Lower leg skin (tissue), 4 donors: ENCODE results near the gene SEPTIN14. TPM values are rescaled to one million over a fixed set of nuclear protein-coding genes. Genes with fewer than 3 reads are reported as not detected.
"Not testable (repeated sequence)": the region's sequence is repeated elsewhere in the genome, so short reads cannot be mapped to it uniquely, and the experiment has no call there.

Experiments used
- DNase-seq, 2 donors: peaks; one replicate each; pipeline ENCODE4 v3.0.0-alpha.2; 2019; ENCODE audit warnings: low spot score in 2 of 2
- H3K4me3 ChIP-seq: fragments of 200-600 bp; sonication (generic); 2 replicates; pipeline ENCODE4 v1.5.1; 2017; ENCODE audit warnings: mild to moderate bottlenecking, low read depth; ENCODE audit not compliant: poor library complexity, severe bottlenecking
- POLR2A ChIP-seq, 2 donors: fragments of 450-650 bp; IDR thresholded peaks; one replicate each; pipeline ENCODE4 v1.6.1; 2016 to 2017; ENCODE audit warnings: antibody characterized with exemption in 2 of 2, mild to moderate bottlenecking in 1 of 2, moderate library complexity in 1 of 2
- WGBS, 2 donors: methylation state at CpG; one replicate each; pipeline ENCODE4 v1.1.5; 2018; 5-methylcytosine and 5-hydroxymethylcytosine counted together
- intact Hi-C: fragments of 100-400 bp; cut with DNase I; formaldehyde crosslinking; loops from one replicate; pipeline ENCODE4 v1.15.0; 2023; ENCODE audit warnings: low total_unique reads
- total RNA-seq, 4 donors: library from RNA; depleted of rRNA; stranded (reverse); fragments of >200 nt; gene quantifications; one replicate each; pipeline ENCODE4 v1.1.0, GENCODE V29; 2016
- TF ChIP-seq, protein P1 (sequence below), 3 donors: fragments of 450-650 bp; IDR thresholded peaks; one replicate each; pipeline ENCODE4 v1.5.1; 2016; ENCODE audit warnings: antibody characterized with exemption in 3 of 3, mild to moderate bottlenecking in 3 of 3, moderate library complexity in 2 of 3

The SEPTIN14 gene
- total RNA-seq, 4 donors from 2014 or later: not detected

DNA sequence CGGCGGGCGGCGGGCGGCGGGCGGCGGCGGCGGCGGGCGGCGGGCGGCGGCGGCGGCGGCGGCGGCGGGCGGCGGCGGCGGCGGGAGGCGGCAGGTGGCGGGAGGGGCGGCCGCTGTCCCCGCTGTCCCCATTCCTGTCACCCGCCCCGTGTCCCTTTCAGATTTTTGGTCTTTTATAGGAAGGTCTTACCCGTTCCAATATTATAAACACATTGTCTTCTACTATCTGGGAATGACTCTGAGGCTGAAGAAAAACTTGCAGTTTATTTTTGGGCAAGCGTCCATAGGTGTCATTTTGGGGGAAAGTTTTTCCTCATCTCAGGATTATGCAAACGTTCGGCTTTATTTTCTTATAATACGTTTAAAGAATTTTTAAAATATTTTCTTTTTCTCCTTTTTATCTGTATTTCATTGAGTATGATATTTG lies 25.3 kb upstream of the SEPTIN14 start:
- WGBS, 2 donors: 1 to 3% methylated on average over 8 to 10 of the region's 38 CpGs
- intact Hi-C loops: loop anchor here (10.0 kb wide), 1 partner anchor 187 kb away; no protein-coding TSS in a partner anchor

DNA sequence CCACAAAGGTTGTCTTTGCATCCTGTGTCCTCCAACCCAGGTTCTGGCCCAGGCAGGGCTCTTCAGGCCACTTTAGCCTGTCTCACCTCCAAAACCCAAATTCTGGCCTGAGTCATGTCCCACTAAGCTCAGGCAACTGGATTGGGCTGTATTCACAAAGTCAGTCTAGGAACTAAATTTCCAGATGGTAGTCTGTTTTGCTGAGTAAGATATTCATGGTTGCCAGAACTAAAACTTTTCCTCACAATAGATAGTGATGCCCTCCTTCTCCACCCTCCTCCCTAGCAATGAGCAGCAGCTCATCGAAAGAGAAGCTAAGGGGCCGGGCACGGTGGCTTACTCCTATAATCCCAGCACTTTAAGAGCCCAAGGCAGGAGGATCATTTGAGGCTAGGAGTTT lies 21.8 kb upstream of the SEPTIN14 start:
- DNase-seq: no peak

More for the DNA sequence above, 25.3 kb upstream of the SEPTIN14 start:
- no peak for DNase-seq
- TF ChIP-seq, protein P1, sequence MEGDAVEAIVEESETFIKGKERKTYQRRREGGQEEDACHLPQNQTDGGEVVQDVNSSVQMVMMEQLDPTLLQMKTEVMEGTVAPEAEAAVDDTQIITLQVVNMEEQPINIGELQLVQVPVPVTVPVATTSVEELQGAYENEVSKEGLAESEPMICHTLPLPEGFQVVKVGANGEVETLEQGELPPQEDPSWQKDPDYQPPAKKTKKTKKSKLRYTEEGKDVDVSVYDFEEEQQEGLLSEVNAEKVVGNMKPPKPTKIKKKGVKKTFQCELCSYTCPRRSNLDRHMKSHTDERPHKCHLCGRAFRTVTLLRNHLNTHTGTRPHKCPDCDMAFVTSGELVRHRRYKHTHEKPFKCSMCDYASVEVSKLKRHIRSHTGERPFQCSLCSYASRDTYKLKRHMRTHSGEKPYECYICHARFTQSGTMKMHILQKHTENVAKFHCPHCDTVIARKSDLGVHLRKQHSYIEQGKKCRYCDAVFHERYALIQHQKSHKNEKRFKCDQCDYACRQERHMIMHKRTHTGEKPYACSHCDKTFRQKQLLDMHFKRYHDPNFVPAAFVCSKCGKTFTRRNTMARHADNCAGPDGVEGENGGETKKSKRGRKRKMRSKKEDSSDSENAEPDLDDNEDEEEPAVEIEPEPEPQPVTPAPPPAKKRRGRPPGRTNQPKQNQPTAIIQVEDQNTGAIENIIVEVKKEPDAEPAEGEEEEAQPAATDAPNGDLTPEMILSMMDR (IDR thresholded peaks at IDR 0.05): no peak
- TF ChIP-seq POLR2A (IDR thresholded peaks at IDR 0.05): no peak
- no peak overlapping the region for H3K4me3 ChIP-seq

DNA sequence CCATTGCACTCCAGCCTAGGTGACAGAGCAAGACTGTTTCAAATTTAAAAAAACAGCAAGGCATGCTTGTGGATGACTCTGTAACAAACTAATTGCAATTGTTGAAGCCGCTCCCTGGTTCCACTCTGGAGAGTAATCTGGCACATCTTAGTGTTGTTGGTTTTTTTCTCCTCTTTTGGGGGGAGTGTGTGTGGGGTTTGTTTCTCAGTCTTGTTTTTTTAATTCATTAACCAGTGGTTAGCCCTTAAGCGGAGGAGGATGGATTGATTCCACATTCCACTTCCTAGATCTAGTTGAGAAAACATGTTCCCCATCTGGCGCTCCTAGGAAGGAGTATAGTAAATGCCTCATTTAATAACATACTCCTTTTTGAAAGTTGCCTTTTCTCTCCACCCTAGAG lies 16.1 kb upstream of the SEPTIN14 start:
- H3K4me3 ChIP-seq: no peak overlapping the region
- no peak for TF ChIP-seq POLR2A (IDR thresholded peaks at IDR 0.05)
- TF ChIP-seq, protein P1 (IDR thresholded peaks at IDR 0.05): no peak
- 49 to 54% methylated on average over 3 of the region's 3 CpGs for WGBS, 2 donors
- intact Hi-C loops: no loop called here
- no peak for DNase-seq

More for the DNA sequence above, 21.8 kb upstream of the SEPTIN14 start:
- 85 to 88% methylated on average over 3 of the region's 3 CpGs for WGBS, 2 donors
- intact Hi-C loops: loop anchor here (10.0 kb wide), 1 partner anchor 190 kb away; no protein-coding TSS in a partner anchor
- no peak overlapping the region for H3K4me3 ChIP-seq
- no peak for TF ChIP-seq POLR2A (IDR thresholded peaks at IDR 0.05)
- TF ChIP-seq, protein P1 (IDR thresholded peaks at IDR 0.05): no peak

DNA sequence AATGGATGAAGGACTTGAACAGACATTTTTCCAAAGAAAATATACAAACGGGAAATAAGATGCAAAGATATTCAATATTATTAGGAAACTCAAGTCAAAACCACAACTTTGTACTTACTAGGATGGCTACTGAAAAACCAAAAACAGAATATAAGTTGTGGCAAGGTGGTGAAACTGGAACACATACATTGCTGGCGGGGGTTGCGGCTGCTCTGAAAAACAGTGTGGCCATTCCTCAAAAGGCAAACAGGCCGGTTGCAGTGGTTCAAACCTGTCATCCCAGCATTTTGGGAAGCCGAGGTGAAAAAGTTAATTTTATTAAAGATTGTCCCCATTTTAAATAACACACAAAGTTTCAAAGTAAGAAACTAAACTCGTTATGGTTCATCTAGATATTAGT lies 14.8 kb upstream of the SEPTIN14 start:
- intact Hi-C loops: no loop called here
- DNase-seq: no peak
- WGBS, 2 donors: 89 to 91% methylated on average over 6 of the region's 6 CpGs

DNA sequence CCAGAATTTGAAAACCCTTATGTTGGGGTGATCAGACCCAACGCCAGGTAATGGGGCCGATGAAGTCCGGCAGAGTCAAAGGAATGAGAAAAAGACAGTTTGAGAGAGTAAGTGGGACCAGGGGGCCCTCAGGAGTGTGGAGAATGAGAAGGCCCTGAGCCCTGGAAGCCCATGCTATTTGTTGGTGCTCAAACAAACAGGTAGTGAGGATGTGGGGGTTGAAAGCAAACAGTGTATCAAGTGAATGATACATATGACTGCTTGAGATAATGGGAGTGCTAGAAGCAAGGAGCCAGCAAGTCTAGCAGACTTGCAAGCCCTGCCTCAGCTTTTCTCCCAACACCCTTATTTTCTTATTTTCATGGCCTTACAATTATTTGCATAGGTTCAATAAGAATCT lies 11.2 kb upstream of the SEPTIN14 start:
- 89 to 90% methylated on average over 3 of the region's 3 CpGs for WGBS, 2 donors
- TF ChIP-seq, protein P1 (IDR thresholded peaks at IDR 0.05): no peak
- no peak for TF ChIP-seq POLR2A (IDR thresholded peaks at IDR 0.05)
- intact Hi-C loops: no loop called here
- DNase-seq: no peak
- H3K4me3 ChIP-seq: no peak overlapping the region

More for the DNA sequence above, 14.8 kb upstream of the SEPTIN14 start:
- H3K4me3 ChIP-seq: no peak overlapping the region
- no peak for TF ChIP-seq POLR2A (IDR thresholded peaks at IDR 0.05)
- TF ChIP-seq, protein P1 (IDR thresholded peaks at IDR 0.05): no peak

DNA sequence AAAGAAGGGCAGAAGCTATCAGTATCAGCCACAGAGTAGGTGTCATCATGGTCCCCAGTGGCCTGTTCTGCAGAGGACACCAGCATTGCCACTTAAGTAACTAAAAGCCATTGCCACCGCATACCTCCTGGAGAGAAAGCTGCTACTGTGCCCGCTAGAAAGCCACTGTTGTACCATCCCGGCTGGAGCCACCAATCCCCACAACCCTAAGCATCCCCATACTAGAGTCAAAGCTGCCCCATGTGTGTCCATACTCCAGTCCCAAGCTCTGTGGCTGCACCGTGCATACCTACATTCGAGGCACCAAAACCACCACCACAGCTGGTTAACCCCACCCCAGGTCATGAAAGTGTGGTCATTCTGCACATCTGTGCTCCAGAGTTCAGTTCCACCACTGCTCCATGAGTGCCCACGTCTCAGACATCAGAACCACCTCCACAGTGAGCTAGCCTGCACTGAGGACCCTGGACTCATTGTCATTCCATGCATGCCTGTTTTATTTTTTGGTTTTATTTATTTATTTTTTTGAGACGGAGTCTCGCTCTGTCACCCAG lies 9.5 kb upstream of the SEPTIN14 start:
- intact Hi-C loops: no loop called here
- no peak overlapping the region for H3K4me3 ChIP-seq
- TF ChIP-seq, protein P1 (IDR thresholded peaks at IDR 0.05): no peak
- no peak for TF ChIP-seq POLR2A (IDR thresholded peaks at IDR 0.05)
- 88 to 92% methylated on average over 8 of the region's 8 CpGs for WGBS, 2 donors
- no peak for DNase-seq

DNA sequence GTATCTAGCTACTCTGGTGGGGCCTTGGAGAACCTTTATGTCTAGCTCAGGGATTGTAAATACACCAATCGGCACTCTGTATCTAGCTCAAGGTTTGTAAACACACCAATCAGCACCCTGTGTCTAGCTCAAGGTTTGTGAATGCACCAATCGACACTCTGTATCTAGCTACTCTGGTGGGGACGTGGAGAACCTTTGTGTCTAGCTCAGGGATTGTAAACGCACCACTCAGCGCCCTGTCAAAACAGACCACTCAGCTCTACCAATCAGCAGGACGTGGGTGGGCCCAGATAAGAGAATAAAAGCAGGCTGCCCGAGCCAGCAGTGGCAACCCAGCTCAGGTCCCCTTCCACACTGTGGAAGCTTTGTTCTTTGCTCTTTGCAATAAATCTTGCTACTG lies 6.4 kb upstream of the SEPTIN14 start:
- intact Hi-C loops, H3K4me3 ChIP-seq, DNase-seq: not testable (repeated sequence)
- whole genome bisulfite sequencing, 2 donors: 78 to 82% methylated on average over 6 to 7 of the region's 7 CpGs

DNA sequence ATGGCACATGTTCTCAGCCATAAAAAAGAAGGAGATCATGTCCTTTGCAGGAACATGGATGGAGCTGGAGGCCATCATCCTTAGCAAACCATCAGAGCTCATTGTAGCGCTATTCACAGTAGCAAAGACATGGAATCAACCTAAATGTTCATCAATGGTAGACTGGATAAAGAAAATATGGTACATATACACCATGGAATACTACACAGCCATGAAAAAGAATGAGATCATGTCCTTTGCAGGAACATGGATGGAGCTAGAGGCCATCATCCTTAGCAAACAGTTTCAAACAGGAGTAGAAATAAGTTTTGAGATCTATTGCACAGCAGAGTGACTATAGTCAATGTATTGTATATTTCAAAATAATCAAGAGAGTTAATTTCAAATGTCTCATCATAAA lies 17.4 kb downstream of the SEPTIN14 start:
- DNase-seq, H3K4me3 ChIP-seq, intact Hi-C loops: not testable (repeated sequence)
- WGBS, 2 donors: 72% methylated on average over 1 of the region's 1 CpG
